SJCRH30 (cell line): ENCODE data around the gene ITPR2. TPM values are rescaled to one million over a fixed set of nuclear protein-coding genes. Genes with fewer than 3 reads are reported as not detected.
"Not testable (repeated sequence)": the region's sequence is repeated elsewhere in the genome, so short reads cannot be mapped to it uniquely, and the experiment has no call there.

ENCODE experiments used
- DNase-seq, 2 experiments: peaks; one replicate each; pipeline ENCODE4 v3.0.0-alpha.2; 2015 to 2020
- H3K27ac ChIP-seq: fragments of 250-450 bp; sonication (Bioruptor Pico); 2 replicates; pipeline ENCODE4 v1.5.1; 2020; ENCODE audit warnings: mild to moderate bottlenecking, moderate library complexity
- H3K27me3 ChIP-seq: fragments of 250-450 bp; sonication (Bioruptor Pico); 2 replicates; pipeline ENCODE4 v1.5.1; 2020; ENCODE audit warnings: mild to moderate bottlenecking, moderate library complexity
- H3K36me3 ChIP-seq: fragments of 250-450 bp; sonication (Bioruptor Pico); 2 replicates; pipeline ENCODE4 v1.5.1; 2020; ENCODE audit warnings: mild to moderate bottlenecking, moderate library complexity
- H3K4me1 ChIP-seq: fragments of 250-450 bp; sonication (Bioruptor Pico); 2 replicates; pipeline ENCODE4 v1.5.1; 2020; ENCODE audit warnings: mild to moderate bottlenecking, moderate library complexity
- H3K4me3 ChIP-seq: fragments of 250-450 bp; sonication (Bioruptor Pico); 2 replicates; pipeline ENCODE4 v1.5.1; 2020; ENCODE audit warnings: mild to moderate bottlenecking, moderate library complexity
- H3K9me3 ChIP-seq: fragments of 250-450 bp; sonication (Bioruptor Pico); replicated peaks from 2 replicates; pipeline ENCODE4 v1.5.1; 2020; ENCODE audit warnings: mild to moderate bottlenecking, moderate library complexity
- total RNA-seq: library from RNA; depleted of rRNA; stranded (reverse); fragments of >200 nt; shearing (Covaris generic); gene quantifications from 2 replicates; pipeline ENCODE4 v1.2.3, GENCODE V29; 2014

ITPR2 gene
- total RNA-seq, 1 experiment from 2014 or later: 8.7 TPM

DNA sequence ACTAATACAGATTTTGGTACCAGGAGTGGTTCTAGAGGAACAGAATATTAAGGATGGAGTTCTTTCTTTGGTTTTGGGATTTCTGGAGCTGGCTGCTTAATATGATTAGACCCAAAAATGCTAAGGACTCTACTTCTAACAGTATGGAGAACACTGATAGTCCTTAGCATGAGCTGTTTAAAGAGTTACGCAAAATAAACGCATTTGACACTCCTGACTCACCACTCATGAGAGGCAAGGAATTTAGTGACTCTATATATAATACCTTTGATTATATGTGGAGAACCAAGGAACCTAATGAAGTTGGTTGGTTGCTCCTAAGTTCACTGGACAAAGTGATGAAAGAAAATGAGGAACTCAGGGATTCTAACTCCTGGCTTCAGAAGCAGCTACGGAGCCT is 57.0 kb downstream of the ITPR2 start:
- not testable (repeated sequence) for H3K9me3 ChIP-seq, H3K36me3 ChIP-seq, H3K27ac ChIP-seq, H3K4me3 ChIP-seq, H3K27me3 ChIP-seq, DNase-seq
- H3K4me1 ChIP-seq: peaks cover 12% of the 10 kb centered on the region

DNA sequence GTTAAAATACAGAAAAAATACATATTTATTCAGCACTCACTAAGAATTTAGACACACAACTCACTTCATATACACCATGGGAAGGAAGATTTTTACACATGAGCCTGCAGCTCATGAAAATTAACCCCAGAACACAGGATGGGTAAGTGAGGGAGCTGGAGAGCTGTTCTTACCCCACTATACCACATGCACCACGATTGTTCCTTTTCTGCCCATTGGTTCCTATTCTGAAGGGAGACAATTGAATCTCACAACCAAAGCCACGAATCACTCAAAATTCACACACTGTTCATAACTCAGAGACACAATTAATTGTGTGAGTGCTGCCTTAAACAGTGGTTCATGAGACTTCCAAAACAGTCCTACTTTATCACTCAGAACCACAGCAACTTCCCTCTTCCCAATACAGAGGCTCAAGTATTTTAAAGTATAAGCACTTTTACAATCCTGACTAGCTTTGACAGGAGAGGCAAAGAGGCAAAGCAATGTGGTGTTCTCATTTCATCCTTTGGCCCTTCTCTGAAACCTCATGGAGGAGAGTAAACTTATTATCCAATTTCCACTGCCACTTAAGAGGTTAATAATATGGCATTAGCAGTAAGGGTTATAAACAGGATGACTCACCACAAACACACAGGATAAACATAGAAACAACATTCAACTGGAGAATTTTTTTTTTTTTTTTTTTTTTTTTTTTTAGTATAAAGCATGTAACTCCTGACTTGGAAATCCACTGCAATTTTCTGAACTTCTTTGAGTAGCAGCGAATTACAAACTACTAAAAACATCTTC is 59.5 kb downstream of the ITPR2 start:
- no peak overlapping the region for H3K27ac ChIP-seq
- peaks cover 7% of the 10 kb centered on the region; the same call in 1 of the 2 replicates for H3K9me3 ChIP-seq
- peaks cover 14% of the 10 kb centered on the region for H3K4me1 ChIP-seq
- no peaks in the 10 kb centered on the region for H3K27me3 ChIP-seq
- H3K4me3 ChIP-seq: no peak overlapping the region
- no peaks in the 10 kb centered on the region for H3K36me3 ChIP-seq
- no peak for DNase-seq

DNA sequence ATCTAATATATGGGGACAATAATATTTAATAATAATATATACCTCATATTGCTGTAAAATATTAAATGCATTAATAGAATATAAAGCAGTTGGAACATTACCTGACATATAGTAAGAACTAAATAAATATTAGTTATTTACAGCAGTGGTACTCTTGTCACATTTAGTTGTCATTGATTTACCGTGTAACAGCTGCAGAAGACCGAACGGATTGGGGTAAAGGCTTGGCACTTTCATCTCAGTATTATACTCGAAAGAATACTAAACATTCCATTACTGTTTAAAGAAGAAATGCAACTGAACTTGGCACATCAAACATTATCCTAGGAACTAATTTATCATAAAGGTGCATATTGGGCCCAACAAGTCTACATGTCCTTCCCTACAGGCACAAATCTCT is 61.1 kb downstream of the ITPR2 start:
- peaks cover 14% of the 10 kb centered on the region for H3K4me1 ChIP-seq
- H3K4me3 ChIP-seq: no peak overlapping the region
- H3K27me3 ChIP-seq: no peaks in the 10 kb centered on the region
- H3K36me3 ChIP-seq: no peaks in the 10 kb centered on the region
- DNase-seq: peak; percentile 35 to 72
- peaks cover 1% of the 10 kb centered on the region; the same call in 1 of the 2 replicates for H3K9me3 ChIP-seq
- peak overlapping the region; percentile 30 for H3K27ac ChIP-seq

DNA sequence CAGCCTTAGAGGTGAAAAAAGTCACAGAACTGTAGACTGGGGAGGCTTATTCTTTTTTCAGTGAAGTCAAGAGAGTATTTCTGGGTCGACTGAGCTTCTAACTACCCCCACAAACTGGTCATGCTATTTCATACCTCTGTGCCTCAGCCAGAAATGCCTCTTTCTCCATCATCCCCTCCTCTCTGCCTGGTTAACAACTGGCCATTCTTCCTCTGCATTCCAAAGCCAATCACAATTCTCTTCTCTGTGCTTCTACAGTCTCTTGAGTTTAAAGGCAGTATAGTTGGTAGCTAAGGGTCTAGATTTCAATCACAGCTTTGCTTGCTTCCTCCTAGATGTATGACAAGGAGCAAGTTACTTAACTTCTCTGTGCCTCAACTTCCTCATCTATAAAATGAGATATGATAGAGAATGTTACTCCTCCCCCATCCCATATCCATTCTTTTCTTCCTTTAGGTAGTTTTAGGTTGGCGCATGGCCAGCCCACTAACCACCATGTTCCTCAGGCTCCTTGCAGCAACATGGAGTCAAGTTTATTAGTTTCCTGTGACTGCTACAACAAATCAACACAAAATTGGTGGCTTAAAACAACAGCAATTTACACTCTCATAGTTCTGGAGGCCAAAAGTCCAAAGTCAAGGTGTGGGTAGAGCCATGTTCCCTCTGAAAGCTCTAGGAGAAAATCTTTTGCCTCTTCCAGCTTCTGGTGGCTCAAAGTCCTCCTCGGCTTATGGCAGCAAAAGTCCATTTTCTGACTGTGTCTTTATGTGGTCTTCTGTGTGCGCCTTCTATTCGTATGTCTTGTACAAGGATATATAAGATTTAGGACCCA is 62.5 kb downstream of the ITPR2 start:
- peaks cover 14% of the 10 kb centered on the region for H3K4me1 ChIP-seq
- no peaks in the 10 kb centered on the region for H3K9me3 ChIP-seq
- DNase-seq: no peak
- no peaks in the 10 kb centered on the region for H3K27me3 ChIP-seq
- H3K36me3 ChIP-seq: no peaks in the 10 kb centered on the region
- H3K4me3 ChIP-seq: no peak overlapping the region
- H3K27ac ChIP-seq: no peak overlapping the region

DNA sequence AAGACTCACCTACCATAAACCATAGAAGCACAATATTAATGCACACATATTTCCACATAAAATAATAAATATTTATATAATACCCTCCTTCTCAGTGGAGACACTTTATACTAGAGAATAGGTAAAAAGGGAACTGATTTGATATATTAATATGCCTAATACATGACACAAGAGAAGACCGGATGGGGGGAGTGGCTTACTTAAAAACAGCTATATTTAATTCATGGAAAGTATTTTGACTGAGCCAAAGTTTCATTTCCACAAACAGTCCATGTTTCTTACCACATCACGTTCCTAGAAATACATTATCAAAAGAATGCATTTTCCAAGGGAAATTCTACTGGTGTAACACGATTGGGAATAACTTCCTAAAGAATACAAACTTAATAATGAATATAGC is 63.4 kb downstream of the ITPR2 start:
- no peaks in the 10 kb centered on the region for H3K27me3 ChIP-seq
- peaks cover 14% of the 10 kb centered on the region for H3K4me1 ChIP-seq
- H3K4me3 ChIP-seq: no peak overlapping the region
- no peak for DNase-seq
- no peaks in the 10 kb centered on the region for H3K36me3 ChIP-seq
- H3K27ac ChIP-seq: no peak overlapping the region
- no peaks in the 10 kb centered on the region for H3K9me3 ChIP-seq

DNA sequence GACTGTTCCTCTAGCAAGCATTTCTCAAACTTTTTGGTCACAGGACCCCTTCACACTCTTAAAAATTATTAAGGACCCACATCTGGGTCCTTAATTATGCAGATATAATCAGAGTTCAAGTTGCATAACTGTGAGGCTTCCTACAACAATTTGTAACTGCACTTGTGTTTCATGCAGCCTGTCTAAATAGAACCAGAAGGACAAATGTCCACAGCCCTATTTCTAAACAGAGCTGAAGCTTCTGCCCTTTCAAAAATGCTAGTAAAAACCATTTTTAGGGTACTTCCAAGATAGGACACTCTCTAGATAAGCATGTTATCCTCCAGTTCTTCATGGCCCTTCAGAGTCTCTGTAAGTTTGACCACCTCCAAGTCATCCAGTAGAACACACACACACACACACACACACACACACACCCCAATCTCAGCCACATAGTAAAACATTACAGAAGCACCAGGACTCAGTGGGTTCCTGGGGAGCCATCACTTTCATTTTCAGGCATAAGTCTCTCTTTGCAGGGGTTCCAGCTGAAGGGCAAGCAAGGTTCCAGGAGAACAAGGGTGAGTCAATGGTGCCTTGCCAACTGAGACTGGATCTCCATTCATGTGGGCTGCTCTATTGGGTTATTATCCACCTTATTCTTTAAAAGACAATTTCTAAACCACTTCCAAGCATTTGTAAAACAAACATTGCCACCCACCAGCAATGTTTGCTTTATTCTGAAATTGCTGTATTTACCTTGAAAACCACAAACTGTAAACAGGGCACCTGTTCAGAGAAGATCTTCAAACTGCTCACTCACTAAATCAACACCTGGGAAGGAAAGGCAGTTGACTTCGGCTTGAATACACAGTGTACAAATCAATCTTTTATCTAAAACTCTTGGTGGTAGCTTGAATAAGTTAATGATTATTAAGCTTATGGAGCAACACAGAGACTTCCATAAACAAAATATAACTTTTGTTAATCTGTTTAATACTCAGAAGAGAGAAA is 64.1 kb downstream of the ITPR2 start:
- H3K9me3 ChIP-seq: no peaks in the 10 kb centered on the region
- peaks cover 14% of the 10 kb centered on the region for H3K4me1 ChIP-seq
- no peak overlapping the region for H3K27ac ChIP-seq
- DNase-seq: no peak
- no peaks in the 10 kb centered on the region for H3K27me3 ChIP-seq
- no peaks in the 10 kb centered on the region for H3K36me3 ChIP-seq
- H3K4me3 ChIP-seq: no peak overlapping the region

DNA sequence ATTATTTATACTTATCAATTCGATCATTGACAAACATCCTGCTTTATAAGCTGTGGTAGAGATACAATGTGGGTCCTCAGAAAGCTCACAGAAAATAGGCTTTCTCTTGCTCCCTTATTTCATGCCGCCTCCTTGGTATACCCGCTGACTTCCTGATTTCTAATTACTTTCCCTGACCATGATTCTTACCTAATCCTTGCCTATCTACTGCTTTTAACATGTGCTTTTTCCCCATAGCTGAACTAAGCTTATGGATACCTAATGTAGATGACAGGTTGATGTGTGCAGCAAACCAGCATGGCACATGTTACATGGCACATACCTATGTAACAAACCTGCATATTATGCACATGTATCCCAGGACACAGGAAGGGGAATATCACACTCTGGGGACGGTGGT is 65.1 kb downstream of the ITPR2 start:
- H3K9me3 ChIP-seq: no peaks in the 10 kb centered on the region
- no peaks in the 10 kb centered on the region for H3K27me3 ChIP-seq
- no peaks in the 10 kb centered on the region for H3K36me3 ChIP-seq
- no peak overlapping the region for H3K27ac ChIP-seq
- no peak overlapping the region for H3K4me3 ChIP-seq
- DNase-seq: no peak
- H3K4me1 ChIP-seq: peaks cover 14% of the 10 kb centered on the region

DNA sequence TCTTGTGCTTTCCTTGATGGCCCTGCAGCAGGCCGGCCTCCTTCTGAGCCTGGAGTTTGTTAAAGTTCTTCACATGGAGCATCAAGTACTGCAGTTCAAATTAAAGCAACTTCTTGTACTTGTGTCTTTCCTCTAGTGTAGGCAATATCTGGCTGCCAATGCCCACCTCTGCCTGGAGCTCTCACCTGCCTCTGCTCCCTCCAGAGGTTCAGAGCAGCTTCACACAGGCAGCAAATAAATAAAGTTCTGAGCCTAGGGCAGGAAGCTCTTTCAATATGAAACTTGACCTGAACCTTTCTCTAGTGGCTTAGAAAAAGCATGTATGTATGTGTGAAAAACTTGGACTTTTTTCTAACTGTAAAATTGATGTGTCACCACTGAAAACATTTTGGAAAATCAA is 65.9 kb downstream of the ITPR2 start:
- Histone ChIP-seq H3K4me3 (no peak overlapping the region), H3K4me1 (peaks cover 14% of the 10 kb centered on the region), H3K36me3 (no peaks in the 10 kb centered on the region), H3K27me3 (no peaks in the 10 kb centered on the region), H3K27ac (no peak overlapping the region), H3K9me3 (peaks cover 7% of the 10 kb centered on the region; the same call in 1 of the 2 replicates)
- no peak for DNase-seq

DNA sequence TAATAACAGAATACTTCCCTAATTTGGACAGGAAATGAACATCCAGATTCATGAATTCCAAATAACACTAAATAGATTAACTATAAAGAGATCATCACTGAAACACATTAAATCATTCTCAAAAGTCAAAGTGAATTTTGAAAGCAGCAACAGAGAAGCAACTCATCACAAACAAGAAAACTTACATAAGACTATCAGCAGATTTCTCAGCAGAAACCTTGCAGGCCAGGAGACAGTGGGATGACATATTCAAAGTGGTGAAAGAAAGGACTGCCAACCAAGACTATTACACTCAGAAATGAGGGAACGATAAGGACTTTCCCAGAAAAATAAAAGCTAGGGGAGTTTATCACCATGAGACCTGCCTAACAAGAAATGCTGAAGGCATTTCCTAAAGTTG is 70.8 kb downstream of the ITPR2 start:
- Histone ChIP-seq H3K9me3 (peaks cover 10% of the 10 kb centered on the region; the same call in 1 of the 2 replicates), H3K27me3 (no peaks in the 10 kb centered on the region), H3K36me3 (no peaks in the 10 kb centered on the region), H3K4me3 (no peak overlapping the region), H3K27ac (no peak overlapping the region), H3K4me1 (no peaks in the 10 kb centered on the region)
- no peak for DNase-seq

DNA sequence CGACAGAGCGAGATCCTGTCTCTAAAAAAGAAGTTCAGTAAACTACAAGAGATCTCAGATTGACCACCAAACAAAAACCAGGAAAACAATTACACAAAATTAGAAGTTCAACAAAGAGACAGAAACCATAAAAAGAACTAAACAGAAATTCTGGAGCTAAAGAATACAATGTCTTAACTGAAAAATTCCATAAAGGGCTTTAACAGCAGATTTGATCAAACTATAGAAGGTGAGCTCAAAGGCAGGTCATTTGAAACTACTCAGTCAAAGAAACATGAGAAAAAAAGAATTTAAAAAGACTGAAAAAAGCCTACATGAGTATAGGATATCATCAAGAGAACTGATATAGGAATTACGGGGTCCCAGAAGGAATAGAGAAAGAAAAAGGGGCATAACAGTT is 71.2 kb downstream of the ITPR2 start:
- H3K4me3 ChIP-seq: no peak overlapping the region
- no peak overlapping the region for H3K27ac ChIP-seq
- no peaks in the 10 kb centered on the region for H3K27me3 ChIP-seq
- no peak for DNase-seq
- H3K36me3 ChIP-seq: no peaks in the 10 kb centered on the region
- H3K4me1 ChIP-seq: no peaks in the 10 kb centered on the region
- H3K9me3 ChIP-seq: peaks cover 10% of the 10 kb centered on the region; the same call in 1 of the 2 replicates

DNA sequence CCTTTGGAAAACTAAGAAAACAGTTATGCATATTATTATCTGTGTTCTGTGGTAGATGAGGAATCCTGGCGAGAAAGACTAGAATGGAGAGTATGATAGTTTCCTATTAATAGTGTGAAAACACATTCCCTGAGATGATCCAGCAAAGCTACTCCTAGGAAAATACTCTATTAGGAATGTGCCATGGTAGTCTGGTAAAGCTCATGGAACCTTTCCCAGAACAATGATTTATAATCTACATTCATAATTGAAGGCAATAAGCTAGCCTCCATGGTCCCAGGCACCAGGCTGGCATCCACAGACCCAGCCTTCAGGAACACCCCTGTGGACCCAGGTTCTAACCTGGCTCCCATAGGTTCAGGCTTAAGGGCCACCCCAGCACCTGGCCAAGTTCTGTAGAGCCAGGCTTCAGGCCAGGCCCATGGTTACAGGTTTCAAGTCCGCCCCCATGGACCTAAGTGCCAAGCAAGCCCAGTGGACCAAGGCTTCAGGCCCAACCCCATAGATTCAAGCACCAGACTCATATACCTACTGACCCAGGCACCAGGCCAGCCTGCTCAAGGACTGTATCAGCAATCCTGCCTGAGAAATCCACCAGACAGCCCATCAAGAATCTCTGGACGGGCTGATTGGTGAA is 72.2 kb downstream of the ITPR2 start:
- Histone ChIP-seq H3K9me3 (peaks cover 12% of the 10 kb centered on the region; the same call in 1 of the 2 replicates), H3K4me1 (no peaks in the 10 kb centered on the region), H3K4me3 (no peak overlapping the region), H3K27ac (no peak overlapping the region), H3K36me3 (no peaks in the 10 kb centered on the region), H3K27me3 (no peaks in the 10 kb centered on the region)
- DNase-seq: no peak

DNA sequence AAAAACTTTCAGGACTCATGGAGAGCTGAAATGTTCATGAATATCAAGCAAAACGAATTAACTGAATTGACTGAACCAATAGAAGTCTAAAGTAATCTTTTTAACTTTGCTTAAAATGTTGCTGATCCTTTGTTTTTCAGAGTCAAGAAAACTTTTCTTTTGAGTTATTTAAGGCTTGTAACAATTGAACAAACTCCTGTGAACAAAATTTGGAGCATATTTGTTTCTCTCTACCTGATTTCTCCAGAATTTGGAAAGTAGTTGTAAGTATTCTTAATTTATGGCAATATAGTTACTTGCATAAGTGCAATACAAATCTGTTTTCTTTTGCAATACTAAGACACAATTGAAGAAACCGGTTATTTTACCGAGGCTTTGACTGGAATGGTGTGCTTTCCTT is 77.6 kb downstream of the ITPR2 start:
- H3K9me3 ChIP-seq, H3K4me3 ChIP-seq, DNase-seq, H3K27ac ChIP-seq, H3K4me1 ChIP-seq, H3K36me3 ChIP-seq, H3K27me3 ChIP-seq: not testable (repeated sequence)

DNA sequence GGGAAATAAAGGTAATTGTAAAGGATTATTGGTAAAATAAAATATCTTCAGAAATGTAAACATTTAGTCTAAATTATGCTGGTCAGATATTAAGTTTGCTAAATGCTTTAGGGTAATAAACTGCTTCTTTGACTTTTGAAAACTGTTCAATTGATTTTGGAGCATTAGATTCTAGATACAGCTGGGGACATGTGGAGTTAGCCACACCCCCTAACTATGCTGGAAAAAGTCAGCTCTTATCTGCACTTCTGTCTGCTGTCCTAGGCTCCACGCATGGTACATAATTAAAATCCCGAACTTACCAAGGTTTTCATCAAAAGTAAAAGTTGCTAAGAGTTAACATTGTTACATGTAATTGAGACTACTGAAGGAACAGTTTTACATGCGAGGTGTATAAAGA is 78.8 kb downstream of the ITPR2 start:
- no peaks in the 10 kb centered on the region for H3K4me1 ChIP-seq
- H3K9me3 ChIP-seq: 0 out of 2 replicates have a peak, but pooled peaks cover 9% of the 10 kb centered on the region
- DNase-seq: no peak
- H3K27me3 ChIP-seq: no peaks in the 10 kb centered on the region
- H3K36me3 ChIP-seq: no peaks in the 10 kb centered on the region
- H3K27ac ChIP-seq: no peak overlapping the region
- no peak overlapping the region for H3K4me3 ChIP-seq

DNA sequence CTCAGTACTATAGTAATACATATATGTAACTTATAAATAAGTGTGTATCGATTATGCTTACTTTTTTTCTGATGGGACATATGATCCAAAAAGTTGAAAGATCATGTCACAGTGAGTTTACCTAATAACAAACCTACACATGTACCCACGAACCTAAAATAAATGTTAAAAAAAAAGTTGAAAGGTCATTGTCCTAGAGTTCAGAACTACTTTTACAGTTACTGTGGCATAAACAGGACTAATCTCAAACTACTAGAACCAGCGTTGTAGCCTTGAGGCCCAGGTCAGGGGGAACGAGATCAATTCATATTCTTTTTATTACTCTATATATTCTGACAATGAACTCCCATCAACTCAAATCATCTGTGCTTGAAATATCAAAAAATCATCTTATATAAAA is 81.8 kb downstream of the ITPR2 start:
- DNase-seq: no peak
- Histone ChIP-seq H3K9me3 (0 out of 2 replicates have a peak, but pooled peaks cover 9% of the 10 kb centered on the region), H3K27me3 (no peaks in the 10 kb centered on the region), H3K27ac (no peak overlapping the region), H3K4me3 (no peak overlapping the region), H3K4me1 (no peaks in the 10 kb centered on the region), H3K36me3 (no peaks in the 10 kb centered on the region)
